Astrocyte (in vitro differentiated cells and primary cell): ENCODE measurements around the gene ADAMTS17. TPM values are rescaled to one million over a fixed set of nuclear protein-coding genes. Genes with fewer than 3 reads are reported as not detected.

Experiments used
- DNase-seq: peaks from one replicate; pipeline ENCODE4 v3.0.0-alpha.2; 2010; ENCODE audit warnings: low read depth
- FAIRE-seq: peaks from 2 replicates; lab custom pipeline; 2011; peaks lifted over from hg19 to GRCh38; lab: Jason Lieb, UNC
- H2AFZ ChIP-seq: 2 replicates; pipeline ENCODE4 v1.6.0; 2012; ENCODE audit warnings: low read depth, low read length, inconsistent platforms
- H3K27ac ChIP-seq: 2 replicates; pipeline ENCODE4 v1.5.1; 2011; ENCODE audit warnings: low read depth, low read length, inconsistent platforms
- H3K27me3 ChIP-seq: 2 replicates; pipeline ENCODE4 v1.6.0; 2011; ENCODE audit warnings: low read length, inconsistent platforms; ENCODE audit not compliant: insufficient read depth
- H3K36me3 ChIP-seq: 2 replicates; pipeline ENCODE4 v1.5.1; 2011; ENCODE audit warnings: low read length, inconsistent platforms; ENCODE audit not compliant: insufficient read depth
- H3K4me1 ChIP-seq: 2 replicates; pipeline ENCODE4 v1.5.1; 2011; ENCODE audit warnings: low read length, inconsistent platforms; ENCODE audit not compliant: insufficient read depth
- H3K4me2 ChIP-seq: 2 replicates; pipeline ENCODE4 v1.6.0; 2012; ENCODE audit warnings: low read length, inconsistent platforms
- H3K4me3 ChIP-seq: 2 replicates; pipeline ENCODE4 v1.5.1; 2011; ENCODE audit warnings: low read depth, mild to moderate bottlenecking, low read length, inconsistent platforms; ENCODE audit not compliant: insufficient read depth
- H3K79me2 ChIP-seq: 2 replicates; pipeline ENCODE4 v1.6.0; 2012; ENCODE audit warnings: mild to moderate bottlenecking, low read length, inconsistent platforms; ENCODE audit not compliant: insufficient read depth
- H3K9ac ChIP-seq: 2 replicates; pipeline ENCODE4 v1.6.0; 2012; ENCODE audit warnings: mild to moderate bottlenecking, low read length, inconsistent platforms
- H3K9me3 ChIP-seq: 2 replicates; pipeline ENCODE4 v1.5.1; 2012; ENCODE audit warnings: low read depth, mild to moderate bottlenecking, low read length, inconsistent platforms; ENCODE audit not compliant: insufficient read depth
- H4K20me1 ChIP-seq: 2 replicates; pipeline ENCODE4 v1.6.0; 2012; ENCODE audit warnings: low read length, inconsistent platforms; ENCODE audit not compliant: insufficient read depth
- H3K27ac Mint-ChIP-seq: one replicate; pipeline ENCODE4 v1.8.0; 2021; ENCODE audit warnings: mild to moderate bottlenecking, mixed read lengths; ENCODE audit not compliant: unreplicated experiment
- H3K27me3 Mint-ChIP-seq: one replicate; pipeline ENCODE4 v1.8.0; 2021; ENCODE audit warnings: low read depth, mixed read lengths; ENCODE audit not compliant: unreplicated experiment
- H3K36me3 Mint-ChIP-seq: one replicate; pipeline ENCODE4 v1.8.0; 2021; ENCODE audit warnings: low read depth, mixed read lengths; ENCODE audit not compliant: unreplicated experiment
- H3K4me1 Mint-ChIP-seq: one replicate; pipeline ENCODE4 v1.8.0; 2021; ENCODE audit warnings: low read depth, mixed read lengths; ENCODE audit not compliant: unreplicated experiment
- H3K4me3 Mint-ChIP-seq: one replicate; pipeline ENCODE4 v1.8.0; 2021; ENCODE audit warnings: mild to moderate bottlenecking, moderate library complexity, mixed read lengths; ENCODE audit not compliant: unreplicated experiment
- H3K9me3 Mint-ChIP-seq: one replicate; pipeline ENCODE4 v1.8.0; 2021; ENCODE audit warnings: mild to moderate bottlenecking, mixed read lengths; ENCODE audit not compliant: unreplicated experiment
- EZH2 ChIP-seq: IDR thresholded peaks from 2 replicates; pipeline ENCODE4 v1.6.1; 2012; ENCODE audit warnings: mild to moderate bottlenecking, low read length, inconsistent platforms; ENCODE audit not compliant: insufficient read depth
- total RNA-seq: library from RNA; stranded (reverse); gene quantifications from 2 replicates; pipeline ENCODE4 v1.2.1, GENCODE V29; 2021
- TF ChIP-seq, protein P1 (sequence below): IDR thresholded peaks from 2 replicates; pipeline ENCODE4 v1.5.1; 2011; ENCODE audit warnings: low read depth, mild to moderate bottlenecking, inconsistent platforms, low read length, moderate library complexity; ENCODE audit not compliant: insufficient read depth

The ADAMTS17 gene
- total RNA-seq, 1 donor from 2014 or later: 0.27 TPM

DNA sequence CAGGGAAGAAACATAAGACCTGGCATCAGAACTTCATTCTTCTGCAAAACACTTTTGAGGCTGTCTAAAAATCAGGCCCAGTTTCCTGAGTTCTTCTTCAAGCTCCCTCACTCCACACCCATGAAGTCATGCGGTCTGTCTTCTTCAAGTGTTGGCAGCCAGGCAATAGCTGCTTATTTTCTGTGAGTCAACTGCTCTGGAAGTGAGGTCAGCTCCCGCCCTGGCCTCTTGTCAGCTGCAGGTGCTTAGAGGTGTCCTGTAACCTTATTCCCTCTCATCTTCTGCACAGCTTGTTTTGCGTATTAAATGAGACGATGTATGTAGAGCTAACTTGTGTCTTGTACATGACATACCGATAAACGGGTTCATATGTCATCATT, 226.1 kb downstream of the ADAMTS17 start:
- H3K9ac ChIP-seq: no peak overlapping the region
- H3K27ac Mint-ChIP-seq: no peak overlapping the region

GRCh38 chr15:100115066-100115710, 226.6 kb downstream of the ADAMTS17 start:
- Mint-ChIP-seq H3K4me1 (peaks cover 44% of the 10 kb centered on the region), H3K36me3 (peaks cover 3% of the 10 kb centered on the region), H3K27me3 (peaks cover 4% of the 10 kb centered on the region), H3K27ac (no peak overlapping the region), H3K4me3 (no peak overlapping the region), H3K9me3 (peaks cover 17% of the 10 kb centered on the region)
- Histone ChIP-seq H3K79me2 (no peaks in the 10 kb centered on the region), H3K9ac (peak overlapping the region; percentile 68), H3K27me3 (no peaks in the 10 kb centered on the region), H3K36me3 (no peaks in the 10 kb centered on the region), H4K20me1 (no peaks in the 10 kb centered on the region), H3K27ac (peak overlapping the region; percentile 81), H3K9me3 (no peaks in the 10 kb centered on the region), H3K4me1 (peaks cover 48% of the 10 kb centered on the region), H3K4me3 (peak overlapping the region; percentile 48), H2AFZ (peak overlapping the region; percentile 15), H3K4me2 (peak overlapping the region; percentile 85)
- no peak for DNase-seq
- no peak for FAIRE-seq
- TF ChIP-seq, protein P1, sequence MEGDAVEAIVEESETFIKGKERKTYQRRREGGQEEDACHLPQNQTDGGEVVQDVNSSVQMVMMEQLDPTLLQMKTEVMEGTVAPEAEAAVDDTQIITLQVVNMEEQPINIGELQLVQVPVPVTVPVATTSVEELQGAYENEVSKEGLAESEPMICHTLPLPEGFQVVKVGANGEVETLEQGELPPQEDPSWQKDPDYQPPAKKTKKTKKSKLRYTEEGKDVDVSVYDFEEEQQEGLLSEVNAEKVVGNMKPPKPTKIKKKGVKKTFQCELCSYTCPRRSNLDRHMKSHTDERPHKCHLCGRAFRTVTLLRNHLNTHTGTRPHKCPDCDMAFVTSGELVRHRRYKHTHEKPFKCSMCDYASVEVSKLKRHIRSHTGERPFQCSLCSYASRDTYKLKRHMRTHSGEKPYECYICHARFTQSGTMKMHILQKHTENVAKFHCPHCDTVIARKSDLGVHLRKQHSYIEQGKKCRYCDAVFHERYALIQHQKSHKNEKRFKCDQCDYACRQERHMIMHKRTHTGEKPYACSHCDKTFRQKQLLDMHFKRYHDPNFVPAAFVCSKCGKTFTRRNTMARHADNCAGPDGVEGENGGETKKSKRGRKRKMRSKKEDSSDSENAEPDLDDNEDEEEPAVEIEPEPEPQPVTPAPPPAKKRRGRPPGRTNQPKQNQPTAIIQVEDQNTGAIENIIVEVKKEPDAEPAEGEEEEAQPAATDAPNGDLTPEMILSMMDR: no peak
- TF ChIP-seq EZH2: no peak

More for the DNA sequence above, 226.1 kb downstream of the ADAMTS17 start:
- Histone ChIP-seq H3K4me3 (no peak overlapping the region), H3K4me1 (peaks cover 44% of the 10 kb centered on the region), H3K27me3 (no peaks in the 10 kb centered on the region), H3K36me3 (no peaks in the 10 kb centered on the region), H3K79me2 (no peaks in the 10 kb centered on the region), H3K9me3 (no peaks in the 10 kb centered on the region), H3K4me2 (peak overlapping the region; percentile 85), H3K27ac (no peak overlapping the region), H4K20me1 (no peaks in the 10 kb centered on the region), H2AFZ (no peak overlapping the region)
- peak; percentile 95 for DNase-seq
- Mint-ChIP-seq H3K36me3 (peaks cover 3% of the 10 kb centered on the region), H3K4me1 (peaks cover 39% of the 10 kb centered on the region), H3K4me3 (no peak overlapping the region), H3K27me3 (peaks cover 4% of the 10 kb centered on the region), H3K9me3 (peaks cover 22% of the 10 kb centered on the region)
- FAIRE-seq: peak; percentile 69
- TF ChIP-seq, protein P1: no peak
- no peak for TF ChIP-seq EZH2

- no peaks in the 10 kb centered on the region for H3K79me2 ChIP-seq
- FAIRE-seq (peak; percentile 17), DNase-seq (peak; percentile 81)
- peak overlapping the region; percentile 68 for H3K9ac ChIP-seq
- H3K4me3 Mint-ChIP-seq: no peak overlapping the region
- no peaks in the 10 kb centered on the region for H3K27me3 ChIP-seq
- peaks cover under 1% of the 10 kb centered on the region for H3K27me3 Mint-ChIP-seq
- no peaks in the 10 kb centered on the region for H4K20me1 ChIP-seq
- no peak for TF ChIP-seq EZH2
- TF ChIP-seq, protein P1: no peak
- H3K9me3 ChIP-seq: no peaks in the 10 kb centered on the region
- H3K4me3 ChIP-seq: peak overlapping the region; percentile 48
- peak overlapping the region; percentile 15 for H2AFZ ChIP-seq
- peak overlapping the region; percentile 79 for H3K27ac Mint-ChIP-seq
- H3K4me1 ChIP-seq: peaks cover 48% of the 10 kb centered on the region
- peaks cover 10% of the 10 kb centered on the region for H3K9me3 Mint-ChIP-seq
- no peaks in the 10 kb centered on the region for H3K36me3 ChIP-seq
- H3K27ac ChIP-seq: peak overlapping the region; percentile 81
- peaks cover 3% of the 10 kb centered on the region for H3K36me3 Mint-ChIP-seq
- H3K4me1 Mint-ChIP-seq: peaks cover 44% of the 10 kb centered on the region
- peak overlapping the region; percentile 85 for H3K4me2 ChIP-seq
Observed at GRCh38 chr15:100114571-100114970, 227.2 kb downstream of the ADAMTS17 start.
